HG02943 (cell line): Measurements from ENCODE around the gene NRAP.
A peak's percentile ranks its signal among the peaks of the same experiment; 100 is the strongest.
"Not testable (repeated sequence)": the region's sequence is repeated elsewhere in the genome, so short reads cannot be mapped to it uniquely, and the experiment has no call there.

Source experiments
- ATAC-seq: cut with Tn5 transposase; IDR thresholded peaks from one replicate; pipeline ENCODE4 v1.9.1; 2021; ENCODE audit warnings: mild to moderate bottlenecking, low read depth, moderate library complexity; ENCODE audit not compliant: unreplicated experiment

The NRAP gene

GRCh38 chr10:113686028-113686427 lies 22.2 kb upstream of the NRAP start:
- no peak for ATAC-seq

- no peak for ATAC-seq
Observed at GRCh38 chr10:113683300-113683699, 19.5 kb upstream of the NRAP start.

- ATAC-seq: peak; percentile 44
Observed at GRCh38 chr10:113681533-113682470, 18.0 kb upstream of the NRAP start.

- ATAC-seq: peak; percentile 28
Observed at GRCh38 chr10:113680190-113681111, 16.6 kb upstream of the NRAP start.

GRCh38 chr10:113679463-113680189 lies 15.8 kb upstream of the NRAP start, which contains the start of gene CASP7:
Gene CASP7 (plus strand): TSS chr10:113679912. CDS start chr10:113697494, 17,582 bp downstream.
- peak; percentile 57 for ATAC-seq

GRCh38 chr10:113666682-113667252 lies 2.9 kb upstream of the NRAP start:
- no peak for ATAC-seq

- no peak for ATAC-seq
Observed at GRCh38 chr10:113665806-113666354, 2.0 kb upstream of the NRAP start.

GRCh38 chr10:113665352-113665751 lies 1.5 kb upstream of the NRAP start:
- no peak for ATAC-seq

- no peak for ATAC-seq
Observed at GRCh38 chr10:113663142-113663541, 699 bp downstream of the NRAP start.

- ATAC-seq: no peak
Observed at GRCh38 chr10:113661332-113661731, 2.5 kb downstream of the NRAP start.

- ATAC-seq: no peak
Observed at GRCh38 chr10:113657544-113657943, 6.3 kb downstream of the NRAP start.

- no peak for ATAC-seq
Observed at GRCh38 chr10:113656896-113657295, 6.9 kb downstream of the NRAP start.

- not testable (repeated sequence) for ATAC-seq
Observed at GRCh38 chr10:113652456-113652855, 11.4 kb downstream of the NRAP start.

- ATAC-seq: no peak
Observed at GRCh38 chr10:113651898-113652297, 11.9 kb downstream of the NRAP start.

GRCh38 chr10:113651021-113651420 lies 12.8 kb downstream of the NRAP start:
- ATAC-seq: no peak

GRCh38 chr10:113650172-113650571 lies 13.7 kb downstream of the NRAP start:
- ATAC-seq: no peak

GRCh38 chr10:113648478-113648877 lies 15.4 kb downstream of the NRAP start:
- no peak for ATAC-seq

- ATAC-seq: no peak
Observed at GRCh38 chr10:113647812-113648211, 16.0 kb downstream of the NRAP start.

- ATAC-seq: no peak
Observed at GRCh38 chr10:113646336-113647201, 17.3 kb downstream of the NRAP start.
